ELR (cell line): ENCODE results near the gene UNC93B1.
"Not testable (repeated sequence)": the region's sequence is repeated elsewhere in the genome, so short reads cannot be mapped to it uniquely, and the experiment has no call there.

Experiments
- DNase-seq: peaks from one replicate; pipeline ENCODE4 v3.0.0-alpha.2; 2015; ENCODE audit warnings: low read depth

UNC93B1 gene

DNA sequence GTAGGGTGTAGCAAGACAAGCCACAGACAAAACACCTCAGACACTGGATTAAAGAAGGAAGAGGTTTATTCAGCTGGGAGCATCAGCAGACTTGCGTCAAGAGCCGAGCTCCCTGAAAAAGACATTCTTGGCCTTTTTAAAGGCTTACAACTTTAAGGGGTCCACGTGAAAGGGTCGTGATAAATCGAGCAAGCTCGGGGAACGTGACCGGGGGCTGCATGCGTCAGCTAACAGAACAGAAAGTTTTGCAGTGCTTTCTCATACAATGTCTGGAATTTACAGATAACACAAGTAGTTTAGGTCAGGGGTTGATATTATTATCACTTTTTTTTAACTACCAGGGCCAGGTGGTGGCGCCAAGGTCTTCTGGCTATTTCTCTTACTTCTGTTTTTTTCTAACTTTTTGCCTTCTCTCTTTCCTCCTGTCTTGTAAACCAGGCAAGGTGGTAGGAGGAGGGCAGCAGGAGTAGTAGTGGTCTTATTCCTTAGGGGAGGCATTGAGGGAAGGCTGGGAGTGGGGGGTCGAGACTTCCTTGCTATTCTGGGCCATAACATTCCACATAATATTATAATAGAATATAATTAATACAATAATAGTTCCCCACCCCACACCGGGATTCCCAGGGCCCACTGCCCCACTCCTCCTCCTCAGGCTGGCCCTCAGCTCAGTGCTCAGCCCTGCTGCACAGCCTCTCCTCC is 5.6 kb upstream of the UNC93B1 start:
- peak; percentile 57 for DNase-seq

DNA sequence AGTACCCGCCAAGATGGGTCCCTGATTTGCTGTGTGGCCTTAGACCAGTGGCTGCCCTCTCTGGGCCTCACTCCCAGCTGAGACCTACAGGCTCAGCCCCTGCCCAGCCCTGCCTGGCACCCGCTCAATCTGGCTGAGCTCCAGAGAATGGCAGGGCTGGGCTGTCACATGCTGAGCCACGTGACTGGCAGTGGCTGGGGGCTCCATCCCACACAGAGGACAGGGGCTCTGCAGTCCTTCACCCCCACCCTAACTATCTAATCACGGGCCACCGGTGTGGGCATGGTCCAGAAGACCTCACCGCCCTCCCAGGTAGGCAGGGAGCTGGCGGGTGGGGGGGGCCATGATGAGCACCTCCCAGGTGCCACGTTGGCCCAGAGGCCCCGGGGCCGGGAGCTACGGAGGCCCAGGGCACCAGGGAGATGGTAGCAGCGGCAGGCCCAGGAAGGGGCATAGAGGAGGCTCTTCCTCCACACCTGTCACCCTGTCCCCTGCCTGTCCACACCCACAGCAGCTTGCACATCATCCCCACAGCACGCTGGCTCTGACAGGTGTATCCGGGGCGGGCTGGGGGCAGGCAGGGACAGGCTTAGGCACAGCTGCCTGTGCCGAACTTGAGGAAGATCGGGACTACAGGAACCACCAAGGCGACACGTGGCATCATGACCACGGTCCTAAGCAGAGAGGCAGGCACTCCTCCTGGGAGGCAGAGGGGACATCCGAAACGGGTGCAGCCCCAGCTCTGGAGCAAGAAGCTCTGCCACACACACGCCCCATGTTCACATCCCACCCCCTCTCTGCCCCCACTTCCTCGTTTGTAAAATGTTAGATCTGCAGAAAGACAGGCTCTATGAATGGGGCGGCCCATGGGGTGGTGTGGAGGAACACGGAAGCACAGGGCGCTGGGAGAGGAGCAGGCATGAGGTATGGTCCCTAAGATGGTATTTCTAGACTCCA is 4.8 kb upstream of the UNC93B1 start:
- DNase-seq = no peak

- no peak for DNase-seq
Measured at GRCh38 chr11:68007498-68008380, 3.8 kb upstream of the UNC93B1 start.

DNA sequence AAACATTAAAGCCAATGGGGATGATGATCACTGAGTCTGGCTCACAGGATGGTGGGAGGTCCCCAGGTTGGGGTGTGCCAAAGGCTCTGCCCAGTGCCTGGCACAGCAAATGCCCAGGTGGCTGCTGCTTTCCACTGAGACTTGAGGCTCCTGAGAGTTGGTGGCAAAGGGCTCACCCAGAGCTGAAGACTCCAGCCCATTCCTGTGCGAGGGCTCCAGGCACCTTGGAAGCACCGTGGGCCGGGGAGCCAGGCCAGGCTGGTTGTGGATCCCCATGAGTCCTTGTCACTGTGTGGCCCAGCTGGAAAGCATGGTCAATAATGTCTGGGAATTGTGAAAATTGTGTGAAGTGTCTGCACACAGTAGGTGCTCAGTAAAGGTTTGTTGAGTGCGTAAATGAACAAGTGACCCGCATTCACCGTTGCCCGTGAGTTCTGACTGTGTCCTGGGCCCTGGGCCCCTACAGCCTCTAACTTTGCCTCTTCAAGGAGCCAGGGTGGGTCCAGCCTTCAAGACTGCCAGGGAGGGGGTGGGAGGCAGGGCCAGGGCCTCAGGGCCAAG is 2.8 kb upstream of the UNC93B1 start:
- no peak for DNase-seq

- DNase-seq = no peak
Measured at GRCh38 chr11:68004551-68005335, 846 bp upstream of the UNC93B1 start.

GRCh38 chr11:68002938-68003845 is 705 bp downstream of the UNC93B1 start:
- no peak for DNase-seq

DNA sequence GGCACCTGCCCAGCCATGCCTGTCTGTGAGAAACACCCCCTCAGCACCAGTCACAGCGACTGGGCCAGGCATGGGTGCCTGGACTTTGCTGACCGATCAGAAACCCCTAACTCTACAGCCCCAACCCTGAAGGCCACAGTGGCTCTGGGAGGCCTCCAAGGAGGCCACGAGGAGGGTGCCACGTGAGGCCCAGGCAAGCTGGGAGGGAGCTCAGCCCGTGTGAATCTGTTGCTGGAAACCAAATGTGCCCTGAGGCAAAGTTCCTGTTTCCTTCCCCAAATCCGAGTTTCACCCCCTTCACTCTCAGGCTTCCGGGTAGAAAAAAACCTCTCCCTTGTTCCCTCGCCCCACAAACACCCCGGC is 1.3 kb downstream of the UNC93B1 start:
- DNase-seq = no peak

DNA sequence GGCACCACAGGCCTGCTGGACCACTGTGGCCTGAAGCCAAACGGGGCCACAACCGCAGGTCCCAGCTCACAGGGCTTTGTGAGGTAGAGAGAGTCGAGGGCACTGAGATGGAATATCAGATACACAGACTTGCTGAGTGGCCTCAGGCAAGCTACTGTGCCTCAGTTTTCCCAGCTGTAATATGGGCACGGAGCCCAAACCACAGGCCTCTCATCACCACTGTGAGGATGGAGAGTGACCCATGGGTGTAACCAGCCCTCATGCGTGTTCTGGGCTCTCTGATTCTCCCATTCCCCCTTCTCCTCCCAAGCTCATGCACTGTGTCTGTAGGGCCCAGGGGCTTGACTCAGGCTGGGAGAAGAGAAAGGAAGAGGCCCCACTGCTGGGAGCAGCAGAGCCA is 4.2 kb downstream of the UNC93B1 start:
- DNase-seq = no peak

DNA sequence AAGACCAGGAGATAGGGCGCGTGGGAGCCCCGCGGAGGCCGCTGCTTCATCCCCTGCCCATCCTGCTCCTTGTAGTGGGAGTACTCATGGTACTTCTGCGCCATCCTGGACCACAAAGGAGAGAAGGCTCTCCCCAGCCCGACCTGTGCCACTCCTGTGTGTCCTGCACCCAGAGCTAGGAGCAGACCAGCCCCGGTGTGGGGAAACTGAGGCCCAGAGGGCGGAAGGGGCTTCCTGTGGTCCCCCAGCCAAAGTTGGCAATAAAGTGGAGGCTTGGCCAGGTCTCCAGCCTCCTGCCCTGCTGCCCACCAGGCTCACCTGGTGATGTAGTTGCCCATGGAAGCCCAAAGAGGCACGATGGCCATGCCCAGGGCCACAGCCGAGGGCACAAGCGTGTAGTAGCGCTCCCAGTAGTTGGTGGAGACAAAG is 4.7 kb downstream of the UNC93B1 start:
- no peak for DNase-seq

- DNase-seq = no peak
Measured at GRCh38 chr11:67998150-67999045, 5.5 kb downstream of the UNC93B1 start.

- DNase-seq = no peak
Measured at GRCh38 chr11:67997475-67997921, 6.4 kb downstream of the UNC93B1 start.

DNA sequence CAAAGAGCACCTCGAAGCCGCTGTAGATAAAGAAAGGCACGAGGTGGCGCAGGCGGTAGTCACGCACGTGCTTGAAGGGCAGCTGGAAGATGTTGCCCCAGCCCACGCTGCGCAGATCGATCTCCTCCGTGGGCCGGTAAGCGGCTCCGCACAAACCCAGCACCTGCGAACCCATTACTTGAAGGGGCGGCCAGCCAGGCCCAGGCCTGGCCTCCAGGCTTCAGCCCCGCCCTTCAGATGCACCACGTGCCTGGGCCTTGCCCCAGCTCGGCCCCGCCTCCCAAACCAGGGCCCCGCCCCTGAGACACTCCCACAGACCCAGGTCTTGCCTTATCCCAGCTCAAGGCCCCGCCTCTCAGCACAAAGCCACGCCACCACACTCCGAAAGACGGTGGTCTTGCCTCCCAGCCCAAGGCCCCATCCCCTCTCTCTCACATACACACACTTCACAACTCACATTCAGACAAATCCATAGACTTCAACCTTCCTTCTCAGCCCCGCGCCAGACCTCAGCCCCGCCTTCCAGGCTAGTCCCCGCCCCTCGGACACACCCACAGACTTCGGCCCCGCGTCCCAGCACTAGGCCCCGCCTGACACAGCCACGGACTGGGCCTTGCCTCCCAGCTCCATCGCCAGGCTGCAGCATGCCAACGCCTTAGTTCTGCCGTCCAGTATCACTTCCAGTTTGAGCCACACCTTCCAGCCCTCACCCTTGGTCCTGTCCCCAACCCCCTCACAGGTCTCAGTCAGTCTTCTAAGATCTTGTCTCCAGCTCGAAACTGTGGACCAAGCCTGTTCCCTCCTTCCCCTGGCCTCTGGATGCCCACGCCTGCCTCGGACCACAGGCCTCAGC is 7.0 kb downstream of the UNC93B1 start:
- peak; percentile 40 for DNase-seq

GRCh38 chr11:67996051-67996450 is 7.8 kb downstream of the UNC93B1 start:
- DNase-seq = no peak

GRCh38 chr11:67995579-67995978 is 8.3 kb downstream of the UNC93B1 start:
- DNase-seq = not testable (repeated sequence)

DNA sequence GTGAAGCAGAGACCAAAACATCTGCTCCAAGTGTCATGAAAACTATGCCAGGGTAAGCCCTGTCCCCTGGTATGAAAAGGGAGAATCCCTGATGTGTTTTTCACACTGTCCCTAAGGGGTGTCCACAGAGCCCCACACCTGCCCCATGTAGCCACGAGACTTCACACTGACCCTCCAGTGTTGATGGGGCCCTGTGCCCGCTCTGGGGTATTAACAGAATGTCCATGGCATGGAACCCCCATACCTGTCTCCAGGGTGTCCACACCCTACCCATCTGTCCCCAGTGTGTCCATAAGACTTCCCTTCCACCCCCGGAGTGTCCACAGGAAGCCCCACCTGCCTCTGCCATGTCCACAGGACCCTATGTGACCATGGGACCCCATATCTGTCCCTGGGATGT is 8.8 kb downstream of the UNC93B1 start:
- DNase-seq = not testable (repeated sequence)

GRCh38 chr11:67994387-67994786 is 9.5 kb downstream of the UNC93B1 start:
- not testable (repeated sequence) for DNase-seq

DNA sequence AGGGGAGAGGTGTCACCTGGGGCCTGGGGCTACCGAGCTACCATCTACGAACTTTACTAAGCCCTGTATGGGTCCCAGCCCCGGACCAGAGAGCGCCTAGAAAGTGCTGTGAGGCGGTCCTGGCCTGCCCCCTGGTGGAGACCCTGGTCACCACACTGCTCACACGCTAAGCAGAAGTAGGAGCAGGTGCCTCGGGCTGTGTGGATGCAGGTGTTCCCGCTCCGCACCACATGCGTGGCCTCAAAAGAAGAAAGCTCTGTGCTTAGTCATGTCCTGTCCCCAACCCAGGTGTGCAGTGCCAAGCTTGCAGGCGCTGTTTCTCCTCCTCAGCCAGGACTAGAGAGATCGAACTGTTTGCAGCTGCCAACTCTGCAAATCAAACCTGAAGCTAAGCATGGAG is 10.1 kb downstream of the UNC93B1 start:
- not testable (repeated sequence) for DNase-seq
